Stimulated activated CD4-positive, alpha-beta T cell treated with anti-CD3 and anti-CD28 coated beads, Interleukin-1b, Interleukin-23, amount 100 ng/mL, for 48 hours (primary cell): ENCODE data around the gene CCDC124.

Source experiments
- DNase-seq: peaks from one replicate; pipeline ENCODE4 v3.0.0-alpha.2; 2020

Gene CCDC124

DNA sequence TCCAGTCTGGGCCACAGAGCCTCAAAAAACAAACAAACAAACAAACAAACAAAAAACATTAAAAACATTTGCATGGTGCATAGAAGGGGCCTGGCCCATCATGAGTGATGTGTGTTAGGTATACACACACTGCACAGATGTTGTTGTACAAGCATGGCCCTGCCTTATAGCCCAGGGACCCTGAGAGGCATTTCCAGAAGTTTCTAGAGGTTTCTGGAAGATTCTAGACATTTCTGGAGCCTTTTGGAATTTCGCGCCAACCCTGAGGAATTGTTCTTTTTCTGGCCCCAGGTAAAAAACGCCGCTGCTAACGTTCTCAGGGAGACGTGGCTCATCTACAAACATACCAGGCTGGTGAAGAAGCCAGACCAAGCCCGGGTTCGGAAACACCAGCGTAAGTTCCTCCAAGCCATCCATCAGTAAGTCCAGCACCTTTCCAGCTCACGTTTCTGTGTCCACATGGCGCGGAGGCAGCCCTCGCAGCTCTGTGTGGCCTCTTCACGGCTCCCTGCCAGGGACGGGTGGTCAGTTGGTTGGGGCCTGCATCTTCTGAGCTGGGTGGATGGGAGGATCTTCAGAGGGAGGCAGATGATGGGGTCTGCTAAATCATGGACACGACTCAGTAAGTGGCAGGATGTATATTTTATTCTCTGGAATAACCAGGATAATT, 56.7 kb downstream of the CCDC124 start:
- no peak for DNase-seq

DNA sequence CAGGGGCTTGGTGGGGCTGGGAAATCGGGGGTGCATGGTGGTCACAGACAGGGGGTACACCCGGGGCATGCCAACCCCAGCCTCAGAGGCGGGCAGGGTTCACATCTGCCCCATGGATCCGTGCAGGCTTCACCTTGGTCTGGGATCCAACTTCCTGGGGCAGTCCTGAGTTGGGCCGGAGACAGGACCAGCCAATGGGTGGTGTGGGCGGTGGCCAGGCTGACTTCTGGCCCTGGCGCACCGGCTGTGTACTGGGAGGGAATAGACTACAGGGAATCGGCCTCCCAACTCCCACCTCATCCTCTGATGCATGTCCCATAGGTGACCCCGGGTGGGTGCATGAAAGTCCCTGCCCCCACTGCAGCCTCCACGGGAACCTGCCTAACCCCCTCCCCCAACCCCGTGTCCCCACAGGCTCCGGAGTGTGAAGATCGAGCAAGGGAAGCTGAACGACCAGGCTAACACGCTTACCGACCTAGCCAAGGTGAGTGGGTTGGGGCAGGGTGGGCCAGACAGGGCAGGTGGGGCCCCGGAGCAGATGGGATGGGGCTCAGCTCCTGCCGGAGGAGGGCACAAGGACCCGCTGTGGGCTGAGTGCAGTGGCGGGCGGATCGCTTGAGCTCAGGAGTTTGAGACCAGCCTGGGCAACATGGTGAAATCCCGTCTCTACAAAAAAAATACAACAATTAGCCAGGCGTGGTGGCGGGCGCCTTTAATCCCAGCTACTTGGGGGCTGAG, 60.4 kb downstream of the CCDC124 start:
- DNase-seq: no peak
